Measurements from ENCODE around the gene DGLUCY.
"Not testable (repeated sequence)": the region's sequence is repeated elsewhere in the genome, so short reads cannot be mapped to it uniquely, and the experiment has no call there.

The DGLUCY gene

DNA sequence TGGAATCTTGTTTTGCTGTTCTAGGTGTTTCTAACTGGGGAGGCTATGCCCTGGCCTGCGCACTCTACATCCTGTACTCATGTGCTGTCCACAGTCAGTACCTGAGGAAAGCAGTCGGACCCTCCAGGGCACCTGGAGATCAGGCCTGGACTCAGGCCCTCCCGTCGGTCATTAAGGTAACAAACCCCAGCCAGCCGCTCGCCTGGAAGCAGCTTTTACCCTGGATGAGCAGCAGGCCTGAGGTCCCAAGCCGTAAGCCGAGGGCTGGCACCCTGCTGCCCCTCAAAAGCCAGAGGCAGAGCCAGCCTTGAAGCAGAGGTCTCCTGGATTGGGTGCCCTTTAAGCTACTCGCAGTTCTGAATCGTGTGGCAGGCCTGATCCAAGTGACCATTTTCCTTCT, 101.5 kb downstream of the DGLUCY start:
- DNase-seq (ENCODE audit: low read depth) = no peak

DNA sequence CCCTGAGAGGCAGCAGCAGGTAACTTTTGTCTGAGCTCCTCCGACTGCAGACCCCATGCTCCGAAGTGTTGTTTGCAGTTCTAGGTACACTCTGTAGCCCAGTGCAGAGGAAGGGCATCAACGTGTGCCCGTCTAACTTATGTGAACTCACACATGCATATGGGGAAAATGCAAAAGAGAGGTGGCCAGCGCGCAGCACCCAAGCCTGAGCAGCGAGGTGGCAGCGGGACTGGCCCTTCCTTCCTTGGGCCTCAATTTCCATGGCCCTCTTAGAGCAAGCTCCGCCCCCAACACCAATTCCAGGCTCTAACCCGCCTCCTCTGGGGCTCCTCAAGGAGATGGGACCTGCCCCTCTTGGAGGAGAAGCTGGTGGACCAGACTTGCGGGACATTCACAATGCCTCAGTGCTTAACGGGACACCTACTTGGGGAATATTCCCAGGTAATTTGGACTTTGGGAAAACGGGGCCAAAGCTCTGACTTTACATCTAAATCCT, 102.9 kb downstream of the DGLUCY start:
- DNase-seq (ENCODE audit: low read depth) = no peak

DNA sequence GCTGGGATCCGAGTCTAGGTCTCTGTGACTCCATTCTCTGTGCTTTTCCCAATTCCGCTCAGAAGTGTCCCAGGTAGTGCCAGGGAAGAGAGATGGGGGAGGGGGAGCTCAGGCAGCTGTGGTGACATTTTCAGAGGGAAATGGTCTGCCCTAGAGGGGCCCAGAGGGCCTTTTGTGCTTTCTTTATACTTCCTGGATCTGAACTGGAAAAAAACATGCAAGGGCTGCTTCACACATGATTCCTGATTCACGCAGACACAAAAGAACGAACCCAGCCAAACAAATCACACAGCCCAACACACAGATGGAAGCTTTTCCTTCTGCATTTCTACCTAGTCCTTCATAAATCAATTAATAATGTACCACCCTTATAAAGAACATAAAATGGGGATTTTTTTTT, 104.1 kb downstream of the DGLUCY start:
- DNase-seq (ENCODE audit: low read depth) = no peak

DNA sequence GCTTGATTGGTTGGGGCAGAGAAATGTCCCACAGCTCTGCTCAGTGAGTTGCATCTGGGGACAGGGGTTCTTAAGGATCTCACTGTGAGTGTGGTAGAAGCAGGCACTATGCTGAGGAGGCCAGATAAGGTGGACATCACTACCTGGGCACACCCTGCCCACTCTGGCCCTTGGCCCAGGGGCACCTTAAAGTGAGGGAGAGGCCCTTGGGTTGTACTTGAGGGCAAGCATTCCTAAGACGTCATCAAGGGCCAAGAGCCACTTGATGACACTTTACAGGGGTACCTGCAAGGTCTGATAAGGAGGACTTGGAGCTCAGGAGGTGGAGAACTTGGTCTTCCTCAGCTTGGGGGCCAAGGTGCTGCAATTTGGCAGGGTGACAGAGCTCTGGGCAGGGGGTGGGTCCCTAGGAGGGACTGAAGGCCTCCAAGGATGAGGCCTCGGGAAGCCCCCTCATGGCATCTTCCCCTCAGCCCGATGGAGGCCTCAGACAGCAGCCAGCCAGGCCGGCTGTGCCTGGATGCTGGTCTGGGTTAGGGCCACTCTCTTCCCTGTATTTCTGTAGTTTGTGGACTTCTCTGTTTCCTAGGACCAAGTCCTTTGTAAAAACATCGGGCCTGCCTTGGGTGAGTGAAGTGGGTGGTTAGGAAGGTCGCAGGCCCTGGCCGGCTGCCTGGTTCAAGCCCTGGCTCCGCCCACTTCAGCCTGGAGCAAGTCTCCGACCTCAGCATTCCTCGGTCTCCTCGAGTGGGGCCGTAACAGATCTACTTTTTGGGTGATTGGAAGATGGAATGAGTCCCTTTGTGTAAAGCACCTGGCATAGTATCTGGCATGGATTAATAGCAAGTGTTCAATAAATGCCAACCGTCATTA, 105.9 kb downstream of the DGLUCY start:
- no peak for DNase-seq (ENCODE audit: low read depth)

DNA sequence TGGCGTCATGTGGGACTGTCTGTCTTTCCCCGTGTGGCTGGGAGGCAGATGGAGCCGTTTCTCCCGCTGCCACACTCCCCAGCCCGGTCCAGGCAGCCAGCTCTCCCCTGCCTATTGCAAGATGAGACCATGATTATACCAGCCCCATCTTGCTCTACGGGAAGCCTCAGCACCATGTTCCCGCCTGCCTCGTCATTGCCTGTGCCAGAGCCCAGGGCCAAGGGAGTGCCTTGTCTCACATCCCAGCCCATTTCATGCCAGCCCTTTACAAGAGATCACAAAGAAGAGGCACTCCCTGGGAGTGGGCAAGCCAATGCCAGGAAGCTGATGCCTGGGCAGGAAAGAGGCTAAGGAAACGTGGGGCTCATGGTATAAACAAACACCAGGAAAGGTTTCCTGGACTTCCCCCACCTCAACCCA, 106.7 kb downstream of the DGLUCY start:
- no peak for DNase-seq (ENCODE audit: low read depth)

DNA sequence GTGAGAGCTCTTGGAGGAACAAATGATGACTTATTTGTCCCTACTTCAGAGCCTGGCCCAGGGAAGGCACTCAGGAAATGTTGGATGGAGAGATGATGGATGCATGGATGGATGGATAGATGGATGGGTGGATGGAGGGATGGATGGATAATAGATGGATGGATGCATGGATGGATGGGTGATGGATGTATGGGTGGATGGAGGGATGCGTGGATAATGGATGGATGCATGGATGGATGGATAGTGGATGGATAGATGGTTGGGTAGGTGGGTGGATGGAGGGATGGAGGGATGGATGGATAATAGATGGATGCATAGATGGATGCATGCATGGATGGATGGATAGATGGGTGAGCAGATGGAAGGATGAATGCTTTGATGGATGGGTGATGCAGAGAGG, 107.4 kb downstream of the DGLUCY start:
- DNase-seq (ENCODE audit: low read depth) = no peak

DNA sequence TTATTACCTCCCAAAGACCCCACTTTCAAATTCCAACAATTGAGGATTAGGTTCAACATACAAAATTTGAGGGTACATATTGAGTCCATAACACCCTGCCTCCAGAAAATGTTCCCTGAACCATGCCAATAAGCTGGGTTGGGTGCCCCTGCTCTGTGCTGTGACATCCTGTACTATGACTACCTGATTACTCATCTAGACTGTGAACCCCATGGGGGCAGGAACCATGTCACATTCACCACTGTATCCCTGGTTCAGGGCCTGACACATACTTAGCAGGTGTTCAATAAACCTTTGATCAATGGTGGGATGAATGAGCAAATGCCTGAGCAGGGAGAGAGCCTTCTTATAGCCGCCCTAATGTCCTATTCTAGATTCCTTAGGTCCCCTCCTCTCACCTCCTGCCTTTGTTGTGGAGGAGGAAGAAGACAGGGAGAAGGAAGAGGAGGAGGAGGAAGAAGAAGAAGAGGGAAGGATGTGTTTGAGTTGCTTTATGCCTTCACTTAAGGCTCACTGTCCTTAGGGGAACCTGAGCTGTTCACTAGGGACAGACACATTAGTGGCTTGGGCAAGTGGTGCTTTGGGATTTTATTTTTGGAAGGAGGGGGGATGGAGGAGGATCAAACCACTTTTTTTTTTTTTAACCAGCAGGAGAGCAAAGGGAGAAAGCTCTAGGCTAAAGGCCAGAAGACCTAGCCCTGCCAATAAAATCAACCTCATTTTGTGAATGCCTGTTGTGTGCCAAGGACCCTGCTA, 109.3 kb downstream of the DGLUCY start:
- no peak for DNase-seq (ENCODE audit: low read depth)

DNA sequence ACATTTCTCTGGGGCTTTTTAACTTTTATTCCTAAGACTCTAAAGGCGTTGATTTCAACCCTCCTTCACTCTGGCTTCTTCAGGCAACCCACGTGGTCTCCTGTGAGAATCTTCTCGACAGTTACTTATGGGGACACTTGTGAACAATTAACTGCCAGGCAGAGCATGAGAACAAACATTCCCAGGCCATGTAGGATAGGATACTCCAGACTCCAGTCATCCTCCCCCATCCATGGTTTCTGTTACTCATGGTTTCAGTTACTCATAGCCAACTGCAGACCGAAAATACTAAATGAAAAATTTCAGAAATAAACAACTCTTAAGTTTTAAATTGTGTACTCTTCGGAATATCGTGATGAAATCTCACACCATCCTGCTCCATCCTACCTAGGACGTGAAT, 111.2 kb downstream of the DGLUCY start:
- no peak for DNase-seq (ENCODE audit: low read depth)

DNA sequence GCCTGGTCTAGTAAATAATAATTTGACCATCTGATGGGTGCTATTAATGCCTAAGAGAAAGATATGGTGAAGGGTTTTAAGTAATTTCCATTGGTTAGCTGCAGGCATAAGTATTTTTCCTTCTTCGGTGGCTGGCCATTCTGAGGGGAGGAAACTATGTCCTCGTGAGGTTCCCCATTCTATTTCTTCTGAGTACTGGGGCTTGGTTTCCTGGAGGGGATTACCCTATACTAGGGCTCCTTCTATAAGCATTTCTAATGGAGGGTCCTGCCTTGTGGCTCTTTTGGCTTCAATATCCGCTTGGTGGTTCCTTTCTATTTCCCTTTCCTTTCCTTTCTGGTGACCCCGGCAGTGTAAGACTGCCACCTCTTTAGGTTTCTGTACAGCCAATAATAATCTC, 112.5 kb downstream of the DGLUCY start:
- not testable (repeated sequence) for DNase-seq (ENCODE audit: low read depth)

DNA sequence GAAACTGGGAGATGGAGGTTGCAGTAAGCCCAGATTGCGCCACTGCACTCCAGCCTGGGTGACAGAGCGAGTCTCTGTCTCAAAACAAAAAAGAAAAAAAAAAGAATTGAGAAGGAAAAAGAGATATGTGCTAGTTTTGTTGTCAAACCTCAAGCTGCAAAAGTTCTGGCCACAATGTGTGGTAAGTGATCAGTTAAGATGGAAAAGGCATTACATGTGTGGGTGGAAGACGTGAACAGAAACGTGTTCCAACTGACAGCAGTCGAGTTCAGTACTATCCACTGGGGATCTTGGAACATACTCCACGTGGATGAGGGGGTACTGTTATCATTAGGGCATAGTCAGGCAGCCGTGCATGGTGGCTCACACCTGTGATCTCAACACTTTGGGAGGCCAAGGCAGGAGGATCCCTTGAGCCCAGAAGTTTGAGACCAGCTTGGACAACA, 113.3 kb downstream of the DGLUCY start:
- DNase-seq (ENCODE audit: low read depth) = no peak

DNA sequence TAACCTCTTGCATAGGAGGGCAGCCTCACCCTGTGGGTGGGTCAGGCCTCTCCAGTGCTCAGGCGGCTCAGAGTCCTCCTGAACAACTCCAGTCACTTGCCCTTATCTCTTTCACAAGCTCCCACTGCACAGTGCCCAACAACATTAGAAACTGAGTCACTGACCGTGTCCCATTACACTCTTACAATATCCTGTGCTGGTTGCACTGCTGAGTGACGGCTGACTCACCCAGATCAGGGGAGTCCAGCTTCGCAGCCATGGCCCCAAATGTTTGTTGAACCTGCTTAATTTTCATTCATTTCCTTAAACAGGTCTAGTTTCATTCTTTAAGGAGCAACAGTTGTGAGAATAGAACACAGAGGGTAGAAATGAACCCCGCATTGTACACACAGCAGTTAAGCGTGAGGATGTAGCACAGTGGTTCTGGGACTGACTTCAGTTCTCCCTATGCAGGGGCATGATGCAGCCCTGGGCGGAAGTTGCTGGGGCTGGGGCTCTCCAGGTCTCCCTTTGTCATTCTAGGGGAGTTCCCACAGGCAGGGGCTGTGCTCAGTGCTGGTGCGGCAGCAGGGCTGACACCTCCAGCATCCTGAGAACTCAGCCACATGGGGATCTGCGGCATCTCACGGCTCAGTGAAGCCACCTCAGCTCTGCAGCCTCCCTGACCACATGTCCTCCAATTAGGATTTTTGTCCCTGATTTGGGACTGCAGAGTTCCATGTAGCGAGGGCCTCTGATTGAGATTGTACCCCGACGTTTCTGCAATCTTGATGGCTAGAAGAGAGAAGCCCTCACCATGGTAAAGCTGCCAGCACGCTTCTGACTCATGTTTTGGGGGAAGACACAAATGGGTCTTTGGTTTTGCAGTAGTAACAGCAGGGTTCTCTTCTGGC, 114.5 kb downstream of the DGLUCY start:
- peak; percentile 24 for DNase-seq (ENCODE audit: low read depth)

DNA sequence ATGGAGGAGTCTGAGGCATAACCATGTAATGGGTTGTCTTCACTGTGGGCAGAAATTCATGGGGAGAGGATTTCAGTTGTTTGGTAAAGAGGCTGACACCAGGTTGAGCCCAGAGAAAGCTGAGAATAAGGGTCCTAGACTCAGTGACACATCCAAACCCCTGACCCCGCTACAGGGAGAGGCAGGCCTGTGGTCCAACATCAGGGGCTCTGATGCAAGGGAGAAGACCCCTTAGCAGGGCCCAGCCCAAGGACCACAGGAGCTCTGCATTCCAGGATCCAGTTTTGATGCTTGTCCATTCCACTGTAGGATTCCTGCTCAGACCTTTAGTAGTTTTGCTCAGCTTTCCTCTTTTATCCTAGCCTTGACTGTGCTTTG, 115.1 kb downstream of the DGLUCY start:
- no peak for DNase-seq (ENCODE audit: low read depth)

DNA sequence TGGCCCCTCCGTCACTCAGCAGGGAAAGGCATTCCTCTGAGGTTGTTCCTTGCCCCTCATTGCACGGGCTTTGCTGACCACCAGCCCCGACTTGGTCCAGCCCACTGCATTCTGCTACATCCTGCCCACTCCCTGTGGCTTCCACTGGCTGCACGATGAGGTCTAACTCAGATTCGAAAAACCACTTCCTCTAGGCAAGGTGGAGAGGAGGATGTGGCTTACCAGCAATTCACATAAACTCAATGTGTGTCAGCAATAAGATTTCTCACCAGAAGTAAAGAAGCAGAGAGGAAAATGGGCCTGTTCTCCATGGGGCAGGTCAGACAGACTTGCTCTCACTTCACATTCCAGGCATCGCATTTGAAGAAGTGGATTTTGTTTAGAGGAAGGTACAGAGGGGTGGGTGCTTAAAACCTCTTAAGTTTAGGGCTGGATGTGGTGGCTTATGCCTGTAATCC, 115.9 kb downstream of the DGLUCY start:
- DNase-seq (ENCODE audit: low read depth) = peak; percentile 26

DNA sequence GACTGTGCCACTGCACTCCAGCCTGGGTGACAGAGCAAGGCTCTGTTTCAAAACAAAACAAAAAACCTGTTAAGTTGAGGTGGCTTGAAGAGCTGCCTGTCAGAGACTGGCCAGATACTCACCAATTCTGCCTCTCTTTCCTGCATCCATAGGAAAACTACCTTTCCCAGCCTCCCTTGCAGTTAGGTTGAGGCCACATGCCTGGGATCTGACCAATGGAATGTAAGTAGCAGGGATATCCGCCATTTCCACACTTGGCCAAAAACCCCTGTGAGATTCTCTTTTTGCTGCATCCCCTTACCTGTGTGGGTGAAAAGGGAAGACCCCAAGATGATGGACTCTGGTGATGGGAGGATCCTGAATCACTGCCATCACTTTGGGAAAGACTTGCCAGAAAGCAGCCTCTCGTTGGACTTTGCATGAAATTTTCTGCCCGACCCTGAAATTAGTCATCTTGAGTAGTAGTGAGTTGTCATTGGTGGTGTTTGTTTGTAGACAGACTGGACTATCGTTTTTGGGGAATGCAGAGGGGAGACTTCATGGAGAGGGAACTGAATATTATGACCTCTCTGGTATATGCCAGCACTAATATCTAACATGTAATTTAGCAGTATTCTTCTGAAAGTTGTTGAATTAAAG, 116.6 kb downstream of the DGLUCY start:
- no peak for DNase-seq (ENCODE audit: low read depth)

DNA sequence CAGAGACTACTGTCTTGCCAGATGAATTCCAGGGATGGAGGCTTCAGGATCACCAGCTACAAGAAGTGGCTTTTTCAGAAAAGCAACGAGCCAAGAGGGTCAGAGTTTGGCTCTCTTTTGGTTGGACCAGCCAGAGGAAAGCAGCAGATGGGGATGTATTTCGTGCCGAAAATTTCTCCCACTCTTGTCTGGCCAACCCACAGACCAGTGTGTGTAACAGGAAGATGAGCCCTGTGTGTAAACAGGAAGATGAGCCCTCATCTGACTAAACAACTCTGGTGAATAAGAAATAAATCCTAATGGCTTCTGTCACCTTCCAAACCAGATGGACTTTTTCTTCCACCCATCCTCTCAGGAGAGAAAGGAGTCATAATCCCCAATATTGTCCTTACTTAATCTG, 117.6 kb downstream of the DGLUCY start:
- DNase-seq (ENCODE audit: low read depth) = no peak

DNA sequence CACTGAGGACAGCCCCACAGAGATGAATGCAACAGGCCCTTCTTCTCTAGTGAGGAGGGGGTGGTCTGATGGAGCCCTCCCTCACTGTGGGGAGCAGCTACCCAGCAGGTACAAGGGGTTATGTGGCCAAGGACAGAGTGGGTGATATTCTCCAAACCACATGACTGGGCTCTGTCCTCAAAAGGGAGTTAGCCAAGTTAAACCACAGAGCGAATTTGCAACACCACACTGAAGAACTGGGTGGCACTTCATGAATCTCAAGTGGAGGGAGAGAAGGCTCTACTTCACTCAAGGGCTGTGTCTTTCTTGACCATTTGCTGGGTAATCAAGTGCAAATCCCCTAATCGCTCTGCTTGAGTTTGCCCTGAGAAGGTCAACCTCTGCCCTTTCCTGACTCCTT, 118.2 kb downstream of the DGLUCY start:
- no peak for DNase-seq (ENCODE audit: low read depth)

DNA sequence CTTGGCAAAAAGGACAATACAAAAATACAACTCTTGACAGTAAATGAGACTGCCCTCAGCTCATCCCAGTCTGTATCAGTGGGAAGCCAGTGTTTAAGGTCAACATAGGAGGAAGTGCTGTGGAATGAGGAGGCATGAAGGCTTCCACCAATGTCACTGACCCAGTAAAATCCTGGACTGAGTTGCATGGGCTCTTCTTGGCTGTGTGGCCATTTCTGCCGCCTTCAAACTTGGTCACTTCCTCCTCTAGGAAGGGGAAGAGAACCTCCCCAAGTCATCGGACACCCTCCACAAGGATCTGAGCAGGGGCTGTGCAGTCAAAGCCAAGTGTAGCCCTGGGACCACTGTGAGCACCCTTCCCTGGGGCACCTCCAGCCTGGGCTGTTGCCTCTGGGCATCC, 118.7 kb downstream of the DGLUCY start:
- no peak for DNase-seq (ENCODE audit: low read depth)

DNA sequence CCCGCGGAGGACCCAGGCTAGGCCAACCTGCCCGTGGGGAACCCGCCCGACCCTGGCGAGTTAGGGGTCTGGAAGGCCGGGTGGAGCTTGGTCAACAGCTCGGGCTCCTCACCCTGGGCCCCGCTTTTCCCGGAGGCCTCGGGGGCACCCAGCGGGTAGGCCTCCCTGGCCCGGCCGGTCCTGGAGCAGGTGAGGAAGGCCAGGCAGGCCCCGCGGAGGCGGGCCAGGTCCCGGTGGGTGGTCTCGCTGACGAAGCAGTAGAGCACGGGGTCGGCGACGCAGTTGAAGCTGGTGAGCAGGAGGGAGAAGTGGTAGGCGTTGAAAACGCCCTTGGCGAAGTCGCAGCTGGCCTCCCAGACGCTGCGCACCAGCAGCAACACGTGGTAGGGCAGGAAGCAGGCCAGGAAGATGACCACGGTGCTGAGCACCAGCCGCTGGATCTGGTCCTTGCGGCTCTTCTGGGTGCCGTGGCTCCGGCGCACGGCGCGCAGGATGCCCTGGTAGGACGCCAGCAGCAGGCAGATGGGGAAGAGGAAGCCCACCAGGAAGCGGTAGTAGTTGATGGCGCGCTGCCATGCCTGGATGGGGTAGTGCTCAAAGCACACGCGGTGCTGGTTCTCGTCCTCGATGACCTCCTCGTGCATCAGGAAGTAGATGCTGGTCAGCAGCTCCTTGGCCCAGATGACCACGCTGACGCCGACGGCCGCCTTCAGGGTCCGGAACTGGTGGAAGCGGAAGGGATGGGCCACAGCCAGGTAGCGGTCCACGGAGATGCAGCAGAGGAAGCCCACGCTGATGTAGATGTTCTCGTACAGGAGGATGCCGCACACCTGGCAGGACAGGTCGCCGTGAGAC, 120.3 kb downstream of the DGLUCY start:
- DNase-seq (ENCODE audit: low read depth) = no peak

DNA sequence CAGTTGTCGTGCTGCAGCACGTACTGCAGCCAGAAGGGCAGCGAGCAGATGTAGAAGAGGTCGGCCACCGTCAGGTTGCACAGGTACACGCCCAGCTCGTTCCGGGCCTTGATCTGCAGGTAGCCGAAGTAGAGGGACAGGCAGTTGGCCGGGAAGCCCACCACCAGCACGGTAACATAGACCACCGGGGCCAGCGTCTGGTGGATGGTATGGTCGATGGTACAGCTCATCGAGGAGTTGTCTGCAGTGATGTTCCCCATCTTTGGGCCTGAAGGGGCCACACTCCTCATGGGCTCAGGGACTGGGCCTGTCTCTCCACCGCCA, 120.9 kb downstream of the DGLUCY start:
- no peak for DNase-seq (ENCODE audit: low read depth)

DNA sequence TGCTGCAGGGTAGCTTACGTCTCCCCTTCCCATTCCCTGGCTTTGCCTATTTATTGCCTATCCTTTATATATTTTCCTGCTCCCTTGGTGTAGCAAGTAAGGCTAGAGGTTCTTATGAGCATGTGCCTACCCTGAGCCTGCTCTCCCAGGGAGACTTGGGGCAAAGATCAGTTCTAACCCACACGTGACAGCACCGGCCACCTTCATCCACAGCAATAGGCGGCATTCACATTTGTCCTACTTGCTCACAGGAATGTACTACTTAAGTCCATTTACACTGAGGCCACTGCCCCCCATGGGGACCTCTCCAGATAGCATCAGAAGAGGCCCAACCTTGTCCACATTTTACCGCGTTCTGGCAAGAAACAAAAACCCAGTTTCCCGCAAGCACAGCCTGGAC, 122.0 kb downstream of the DGLUCY start:
- no peak for DNase-seq (ENCODE audit: low read depth)

DNA sequence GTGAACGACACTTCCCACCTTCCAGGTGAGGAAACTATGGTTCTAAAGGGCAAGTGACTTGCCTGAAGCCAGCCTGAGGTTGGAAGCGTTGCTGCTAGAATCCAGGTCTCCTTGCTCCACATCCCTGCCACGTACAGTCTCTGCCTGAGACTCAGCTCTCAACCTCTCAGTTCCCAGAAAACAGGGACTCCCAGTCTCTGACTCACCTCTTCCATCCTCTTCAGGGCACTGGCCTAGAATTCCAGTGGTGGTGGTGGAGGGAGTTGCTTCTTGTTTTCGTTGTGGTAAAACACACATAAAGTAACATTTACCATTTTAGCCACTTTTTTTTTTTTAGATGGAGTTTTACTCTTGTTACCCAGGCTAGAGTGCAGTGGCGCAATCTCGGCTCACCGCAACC, 123.3 kb downstream of the DGLUCY start:
- DNase-seq (ENCODE audit: low read depth) = peak; percentile 40

All from HS-5 (cell line).